Neural cell (in vitro differentiated cells): Measurements from ENCODE around the gene GOLM1. TPM values are rescaled to one million over a fixed set of nuclear protein-coding genes. Genes with fewer than 3 reads are reported as not detected.

Experiments
- H2AFZ ChIP-seq: fragments of 200-600, 300-800 bp; sonication (generic), shearing (Covaris generic); 2 replicates; pipeline ENCODE4 v1.6.0; 2014; ENCODE audit warnings: low read depth, mild to moderate bottlenecking, antibody characterized with exemption, low read length, moderate library complexity
- H3F3A ChIP-seq: fragments of 200-600 bp; shearing (Covaris generic); 2 replicates; pipeline ENCODE4 v1.6.1; 2016; ENCODE audit warnings: mild to moderate bottlenecking, moderate library complexity, mixed read lengths, antibody characterized with exemption, low read length; ENCODE audit not compliant: insufficient read depth, poor library complexity, severe bottlenecking
- H3K27ac ChIP-seq: fragments of 200-600, 300-800 bp; sonication (generic), shearing (Covaris generic); 2 replicates; pipeline ENCODE4 v1.5.1; 2014; ENCODE audit warnings: mild to moderate bottlenecking, low read length, moderate library complexity
- H3K27me3 ChIP-seq: fragments of 300-800, 200-600 bp; sonication (generic), shearing (Covaris generic); 2 replicates; pipeline ENCODE4 v1.6.0; 2014; ENCODE audit warnings: mild to moderate bottlenecking, low read depth, low read length, moderate library complexity; ENCODE audit not compliant: insufficient read depth
- H3K36me3 ChIP-seq: fragments of 300-800, 200-600 bp; sonication (generic), shearing (Covaris generic); 2 replicates; pipeline ENCODE4 v1.5.1; 2014; ENCODE audit warnings: mild to moderate bottlenecking, antibody characterized with exemption, low read length, moderate library complexity; ENCODE audit not compliant: insufficient read depth
- H3K4me2 ChIP-seq: fragments of 300-800, 200-600 bp; sonication (generic), shearing (Covaris generic); 2 replicates; pipeline ENCODE4 v1.6.0; 2014; ENCODE audit warnings: mild to moderate bottlenecking, low read length
- H3K4me3 ChIP-seq: fragments of 300-800, 200-600 bp; sonication (generic), shearing (Covaris generic); 2 replicates; pipeline ENCODE4 v1.5.1; 2014; ENCODE audit warnings: mild to moderate bottlenecking, low read length, moderate library complexity
- H3K79me2 ChIP-seq: fragments of 200-600 bp; shearing (Covaris generic); replicated peaks from 2 replicates; pipeline ENCODE4 v1.6.0; 2014; ENCODE audit warnings: mild to moderate bottlenecking, low read length, moderate library complexity; ENCODE audit not compliant: insufficient read depth
- H3K9ac ChIP-seq: fragments of 300-800, 200-600 bp; sonication (generic), shearing (Covaris generic); 2 replicates; pipeline ENCODE4 v1.6.1; 2016; ENCODE audit warnings: mild to moderate bottlenecking, low read length, mixed read lengths
- H3K9me2 ChIP-seq: fragments of 200-600 bp; shearing (Covaris generic); 2 replicates; pipeline ENCODE4 v1.6.1; 2016; ENCODE audit warnings: mild to moderate bottlenecking, low read length, mixed read lengths; ENCODE audit not compliant: insufficient read depth
- H3K9me3 ChIP-seq: fragments of 200-600, 300-800 bp; sonication (generic), shearing (Covaris generic); 2 replicates; pipeline ENCODE4 v1.6.1; 2016; ENCODE audit warnings: mild to moderate bottlenecking, mixed run types, low read length, moderate library complexity, mixed read lengths
- H4K20me1 ChIP-seq: fragments of 200-600 bp; shearing (Covaris generic); 2 replicates; pipeline ENCODE4 v1.6.1; 2016; ENCODE audit warnings: mild to moderate bottlenecking, mixed run types; ENCODE audit not compliant: insufficient read depth
- CTCF ChIP-seq: fragments of 450-650 bp; IDR thresholded peaks from 2 replicates; pipeline ENCODE4 v1.5.1; 2014; ENCODE audit warnings: antibody characterized with exemption, mild to moderate bottlenecking, moderate library complexity; ENCODE audit not compliant: poor library complexity, severe bottlenecking
- EP300 ChIP-seq: fragments of 450-650 bp; conservative IDR thresholded peaks from 2 replicates; pipeline ENCODE4 v1.6.1; 2014; ENCODE audit warnings: antibody characterized with exemption, mild to moderate bottlenecking, moderate library complexity; ENCODE audit not compliant: poor library complexity, severe bottlenecking
- EZH2 ChIP-seq: fragments of 200-600, 300-800 bp; shearing (Covaris generic), sonication (generic); IDR thresholded peaks from 2 replicates; pipeline ENCODE4 v1.6.1; 2014; ENCODE audit warnings: antibody characterized with exemption, low read length, borderline replicate concordance, mild to moderate bottlenecking; ENCODE audit not compliant: insufficient read depth, poor library complexity, severe bottlenecking
- MXI1 ChIP-seq: fragments of 450-650 bp; conservative IDR thresholded peaks from 2 replicates; pipeline ENCODE4 v1.6.1; 2014; ENCODE audit warnings: antibody characterized with exemption, mild to moderate bottlenecking; ENCODE audit not compliant: poor library complexity, severe bottlenecking
- POLR2AphosphoS5 ChIP-seq: IDR thresholded peaks from 2 replicates; pipeline ENCODE4 v1.6.1; 2012
- RAD21 ChIP-seq: fragments of 450-650 bp; conservative IDR thresholded peaks from 2 replicates; pipeline ENCODE4 v1.6.1; 2014; ENCODE audit warnings: antibody characterized with exemption, mild to moderate bottlenecking, moderate library complexity
- REST ChIP-seq: IDR thresholded peaks from 2 replicates; pipeline ENCODE4 v1.6.1; 2012; ENCODE audit warnings: borderline replicate concordance
- SMC3 ChIP-seq: fragments of 450-650 bp; conservative IDR thresholded peaks from 2 replicates; pipeline ENCODE4 v1.6.1; 2014; ENCODE audit warnings: antibody characterized with exemption, mild to moderate bottlenecking, moderate library complexity; ENCODE audit not compliant: poor library complexity
- TAF1 ChIP-seq: IDR thresholded peaks from 2 replicates; pipeline ENCODE4 v1.6.1; 2012; ENCODE audit warnings: low read depth
- polyA plus RNA-seq: library from polyadenylated mRNA; depleted of rRNA; stranded (reverse); fragments of >200 nt; gene quantifications from 2 replicates; pipeline ENCODE4 v1.2.3, GENCODE V29; 2014

GOLM1 gene
- polyA plus RNA-seq, 1 donor from 2014 or later, result 77.4 TPM

- H3K9me2 ChIP-seq, result no peaks in the 10 kb centered on the region
- no peaks in the 10 kb centered on the region for H4K20me1 ChIP-seq
- no peak overlapping the region for H3K4me2 ChIP-seq
- H3F3A ChIP-seq, result no peaks in the 10 kb centered on the region
- no peaks in the 10 kb centered on the region for H3K27me3 ChIP-seq
- H3K79me2 ChIP-seq, result no peaks in the 10 kb centered on the region
- H3K9me3 ChIP-seq, result no peaks in the 10 kb centered on the region
- H3K36me3 ChIP-seq, result no peaks in the 10 kb centered on the region
- TF ChIP-seq SMC3, result no peak
- no peak for TF ChIP-seq RAD21
- TF ChIP-seq TAF1, result no peak
- no peak for TF ChIP-seq POLR2AphosphoS5
- TF ChIP-seq CTCF, result no peak
- TF ChIP-seq EZH2, result no peak
- no peak for TF ChIP-seq REST
- TF ChIP-seq EP300, result no peak
- no peak for TF ChIP-seq MXI1
- no peak overlapping the region for H3K27ac ChIP-seq
- H2AFZ ChIP-seq, result no peak overlapping the region
- no peak overlapping the region for H3K4me3 ChIP-seq
- no peak overlapping the region for H3K9ac ChIP-seq
Observed at GRCh38 chr9:86142973-86143372, 43.6 kb upstream of the GOLM1 start.

DNA sequence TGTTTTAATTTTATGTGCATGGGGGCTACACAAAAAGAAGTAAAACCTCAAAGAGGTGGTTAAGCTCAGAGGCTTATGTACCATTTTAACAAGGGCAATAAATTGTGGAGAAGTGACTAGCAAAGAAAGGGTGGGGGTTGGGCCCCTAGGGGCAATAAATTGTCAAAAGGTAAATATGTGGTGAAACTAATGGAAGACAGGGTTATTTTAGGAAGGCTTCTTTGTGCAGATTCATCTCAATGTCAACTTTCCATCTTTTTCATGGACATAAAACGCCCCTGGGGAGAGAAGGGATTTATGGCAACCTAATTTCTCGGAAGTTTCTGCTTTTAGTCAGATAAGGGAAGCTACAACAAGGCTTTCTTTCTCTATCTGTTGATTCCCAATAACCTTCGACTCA lies 42.5 kb upstream of the GOLM1 start:
- no peak overlapping the region for H3K4me3 ChIP-seq
- H3K9me2 ChIP-seq, result no peaks in the 10 kb centered on the region
- no peak overlapping the region for H3K27ac ChIP-seq
- no peak overlapping the region for H2AFZ ChIP-seq
- no peaks in the 10 kb centered on the region for H3K79me2 ChIP-seq
- no peaks in the 10 kb centered on the region for H3K9me3 ChIP-seq
- no peak overlapping the region for H3K4me2 ChIP-seq
- no peak for TF ChIP-seq REST
- no peak for TF ChIP-seq MXI1
- no peak for TF ChIP-seq POLR2AphosphoS5
- no peak for TF ChIP-seq RAD21
- no peak for TF ChIP-seq CTCF
- TF ChIP-seq EP300, result no peak
- no peak for TF ChIP-seq SMC3
- no peak for TF ChIP-seq EZH2
- no peak for TF ChIP-seq TAF1
- H3K27me3 ChIP-seq, result no peaks in the 10 kb centered on the region
- H3K36me3 ChIP-seq, result no peaks in the 10 kb centered on the region
- H3F3A ChIP-seq, result no peaks in the 10 kb centered on the region
- H3K9ac ChIP-seq, result no peak overlapping the region
- H4K20me1 ChIP-seq, result no peaks in the 10 kb centered on the region
